DOHH2 (cell line): ENCODE results near the gene MPZL3.

Experiments used
- EZH2phosphoT487 ChIP-seq: fragments of 200-600 bp; sonication (generic); IDR thresholded peaks from 2 replicates; pipeline ENCODE4 v1.6.1; 2017; ENCODE audit warnings: borderline replicate concordance, mild to moderate bottlenecking, antibody characterized with exemption, low read length, moderate library complexity, mixed read lengths
- TF ChIP-seq, protein P1 (sequence below): fragments of 200-600 bp; sonication (generic); IDR thresholded peaks from one replicate; pipeline ENCODE4 v1.5.1; 2014; ENCODE audit warnings: antibody characterized with exemption, mild to moderate bottlenecking, low read depth, low read length; ENCODE audit not compliant: poor library complexity, severe bottlenecking

DNA sequence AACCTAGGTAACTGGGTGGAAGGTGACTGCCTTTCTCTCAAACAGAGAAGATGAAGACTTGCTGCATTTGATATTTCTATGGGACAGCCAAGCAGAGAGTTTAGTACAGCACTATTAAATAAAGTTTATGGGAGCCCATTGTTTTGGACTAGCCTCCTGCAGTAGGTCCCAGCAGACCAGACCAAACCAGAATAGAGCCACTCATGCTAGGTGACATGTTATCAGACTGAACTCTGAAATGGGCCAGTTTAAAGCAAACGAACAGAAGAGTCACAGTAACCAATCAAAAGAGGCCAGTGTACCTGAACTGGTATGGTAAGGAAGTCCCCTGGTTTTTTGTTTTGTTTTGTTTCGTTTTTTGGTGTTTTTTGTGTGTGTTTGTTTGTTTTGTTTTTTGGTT lies 19.8 kb upstream of the MPZL3 start:
- TF ChIP-seq, protein P1, sequence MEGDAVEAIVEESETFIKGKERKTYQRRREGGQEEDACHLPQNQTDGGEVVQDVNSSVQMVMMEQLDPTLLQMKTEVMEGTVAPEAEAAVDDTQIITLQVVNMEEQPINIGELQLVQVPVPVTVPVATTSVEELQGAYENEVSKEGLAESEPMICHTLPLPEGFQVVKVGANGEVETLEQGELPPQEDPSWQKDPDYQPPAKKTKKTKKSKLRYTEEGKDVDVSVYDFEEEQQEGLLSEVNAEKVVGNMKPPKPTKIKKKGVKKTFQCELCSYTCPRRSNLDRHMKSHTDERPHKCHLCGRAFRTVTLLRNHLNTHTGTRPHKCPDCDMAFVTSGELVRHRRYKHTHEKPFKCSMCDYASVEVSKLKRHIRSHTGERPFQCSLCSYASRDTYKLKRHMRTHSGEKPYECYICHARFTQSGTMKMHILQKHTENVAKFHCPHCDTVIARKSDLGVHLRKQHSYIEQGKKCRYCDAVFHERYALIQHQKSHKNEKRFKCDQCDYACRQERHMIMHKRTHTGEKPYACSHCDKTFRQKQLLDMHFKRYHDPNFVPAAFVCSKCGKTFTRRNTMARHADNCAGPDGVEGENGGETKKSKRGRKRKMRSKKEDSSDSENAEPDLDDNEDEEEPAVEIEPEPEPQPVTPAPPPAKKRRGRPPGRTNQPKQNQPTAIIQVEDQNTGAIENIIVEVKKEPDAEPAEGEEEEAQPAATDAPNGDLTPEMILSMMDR = no peak
- no peak for TF ChIP-seq EZH2phosphoT487
